Measurements from ENCODE around the gene CCDC27.

DNA sequence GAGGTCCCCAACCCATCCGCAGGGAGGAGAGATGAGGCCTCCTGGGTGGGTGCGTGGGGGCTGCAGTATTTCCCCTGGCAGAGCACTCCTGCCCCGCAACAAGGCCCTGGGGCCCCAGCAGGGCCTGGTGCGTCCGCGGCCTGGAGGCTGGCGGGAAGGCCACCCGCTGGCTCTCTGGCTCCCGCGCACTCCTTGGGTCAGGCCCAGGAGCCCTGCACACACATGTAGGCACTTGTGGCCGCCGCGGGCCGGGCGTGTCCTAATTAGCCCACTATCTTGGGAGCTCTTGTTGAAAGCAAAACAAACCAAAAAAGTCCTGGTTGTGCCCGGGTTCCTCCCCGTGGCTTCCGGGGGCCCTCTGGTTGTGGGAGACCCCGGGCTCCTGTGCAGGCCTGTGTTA is 49.7 kb upstream of the CCDC27 start:
- TF ChIP-seq, protein P1, sequence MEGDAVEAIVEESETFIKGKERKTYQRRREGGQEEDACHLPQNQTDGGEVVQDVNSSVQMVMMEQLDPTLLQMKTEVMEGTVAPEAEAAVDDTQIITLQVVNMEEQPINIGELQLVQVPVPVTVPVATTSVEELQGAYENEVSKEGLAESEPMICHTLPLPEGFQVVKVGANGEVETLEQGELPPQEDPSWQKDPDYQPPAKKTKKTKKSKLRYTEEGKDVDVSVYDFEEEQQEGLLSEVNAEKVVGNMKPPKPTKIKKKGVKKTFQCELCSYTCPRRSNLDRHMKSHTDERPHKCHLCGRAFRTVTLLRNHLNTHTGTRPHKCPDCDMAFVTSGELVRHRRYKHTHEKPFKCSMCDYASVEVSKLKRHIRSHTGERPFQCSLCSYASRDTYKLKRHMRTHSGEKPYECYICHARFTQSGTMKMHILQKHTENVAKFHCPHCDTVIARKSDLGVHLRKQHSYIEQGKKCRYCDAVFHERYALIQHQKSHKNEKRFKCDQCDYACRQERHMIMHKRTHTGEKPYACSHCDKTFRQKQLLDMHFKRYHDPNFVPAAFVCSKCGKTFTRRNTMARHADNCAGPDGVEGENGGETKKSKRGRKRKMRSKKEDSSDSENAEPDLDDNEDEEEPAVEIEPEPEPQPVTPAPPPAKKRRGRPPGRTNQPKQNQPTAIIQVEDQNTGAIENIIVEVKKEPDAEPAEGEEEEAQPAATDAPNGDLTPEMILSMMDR (IDR thresholded peaks at IDR 0.05) = no peak
- TF ChIP-seq ZFX (IDR thresholded peaks at IDR 0.05; ENCODE audit: borderline replicate concordance) = no peak

All from 22Rv1 (cell line).